ENCODE data around the gene GNPTAB. TPM values are rescaled to one million over a fixed set of nuclear protein-coding genes. Genes with fewer than 3 reads are reported as not detected.
"Not testable (repeated sequence)": the region's sequence is repeated elsewhere in the genome, so short reads cannot be mapped to it uniquely, and the experiment has no call there.

GNPTAB gene
- total RNA-seq, 1 donor from 2014 or later = 47.6 TPM

DNA sequence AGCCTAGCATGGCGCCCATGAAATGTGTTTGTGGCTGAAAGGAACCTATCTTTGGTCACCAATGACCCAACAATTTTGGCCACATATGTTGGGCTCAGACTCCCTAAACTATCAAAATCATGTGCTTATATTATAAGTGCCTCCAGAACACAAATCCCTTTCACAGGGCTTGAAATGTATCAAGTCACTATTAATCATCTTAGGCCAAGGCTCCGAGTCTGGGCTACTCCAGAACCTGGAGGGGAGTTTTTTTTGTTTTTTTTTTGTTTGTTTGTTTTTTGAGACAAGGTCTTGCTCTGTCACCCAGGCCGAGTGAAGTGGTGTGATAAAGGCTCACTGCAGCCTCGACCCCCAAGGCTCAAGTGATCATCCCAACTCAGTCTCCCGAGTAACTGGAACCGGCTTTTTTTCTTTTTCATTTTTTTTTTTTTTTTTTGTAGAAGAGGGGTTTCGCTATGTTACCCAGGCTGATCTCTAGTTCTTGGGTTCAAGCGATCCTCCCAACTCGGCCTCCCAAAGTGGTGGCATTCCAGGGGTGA is 45.6 kb upstream of the GNPTAB start:
- TF ChIP-seq, protein P1, sequence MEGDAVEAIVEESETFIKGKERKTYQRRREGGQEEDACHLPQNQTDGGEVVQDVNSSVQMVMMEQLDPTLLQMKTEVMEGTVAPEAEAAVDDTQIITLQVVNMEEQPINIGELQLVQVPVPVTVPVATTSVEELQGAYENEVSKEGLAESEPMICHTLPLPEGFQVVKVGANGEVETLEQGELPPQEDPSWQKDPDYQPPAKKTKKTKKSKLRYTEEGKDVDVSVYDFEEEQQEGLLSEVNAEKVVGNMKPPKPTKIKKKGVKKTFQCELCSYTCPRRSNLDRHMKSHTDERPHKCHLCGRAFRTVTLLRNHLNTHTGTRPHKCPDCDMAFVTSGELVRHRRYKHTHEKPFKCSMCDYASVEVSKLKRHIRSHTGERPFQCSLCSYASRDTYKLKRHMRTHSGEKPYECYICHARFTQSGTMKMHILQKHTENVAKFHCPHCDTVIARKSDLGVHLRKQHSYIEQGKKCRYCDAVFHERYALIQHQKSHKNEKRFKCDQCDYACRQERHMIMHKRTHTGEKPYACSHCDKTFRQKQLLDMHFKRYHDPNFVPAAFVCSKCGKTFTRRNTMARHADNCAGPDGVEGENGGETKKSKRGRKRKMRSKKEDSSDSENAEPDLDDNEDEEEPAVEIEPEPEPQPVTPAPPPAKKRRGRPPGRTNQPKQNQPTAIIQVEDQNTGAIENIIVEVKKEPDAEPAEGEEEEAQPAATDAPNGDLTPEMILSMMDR (IDR thresholded peaks at IDR 0.05; ENCODE audit: unreplicated experiment) = no peak
- Mint-ChIP-seq H3K9me3 (ENCODE audit: unreplicated experiment) (no peaks in the 10 kb centered on the region), H3K4me3 (ENCODE audit: unreplicated experiment) (peak overlapping the region; percentile 67), H3K27ac (ENCODE audit: unreplicated experiment) (peak overlapping the region; percentile 88), H3K27me3 (ENCODE audit: unreplicated experiment) (peaks cover 11% of the 10 kb centered on the region), H3K4me1 (ENCODE audit: unreplicated experiment) (peaks cover 25% of the 10 kb centered on the region), H3K36me3 (ENCODE audit: low read depth, unreplicated experiment) (peaks cover 1% of the 10 kb centered on the region)
- DNase-seq (ENCODE audit: low spot score) = no peak

DNA sequence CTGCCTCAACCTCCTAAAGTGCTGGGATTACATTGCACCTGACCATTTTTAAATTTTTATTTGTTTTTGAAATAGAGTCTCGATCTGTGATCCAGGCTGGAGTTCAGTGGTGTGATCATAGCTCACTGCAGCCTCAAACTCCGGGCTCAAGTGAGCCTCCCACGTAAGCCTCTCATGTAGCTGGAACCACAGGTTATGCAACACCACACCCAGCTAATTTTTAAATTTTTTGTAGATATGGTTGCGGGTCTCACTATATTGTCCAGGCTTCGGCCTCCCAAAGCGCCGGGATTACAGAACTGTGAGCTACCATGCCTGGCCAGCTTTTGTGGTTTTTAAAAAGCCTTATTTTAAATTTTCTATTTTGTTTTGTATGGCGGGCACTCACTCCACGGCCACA is 44.4 kb upstream of the GNPTAB start:
- TF ChIP-seq, protein P1 (IDR thresholded peaks at IDR 0.05; ENCODE audit: unreplicated experiment) = no peak
- H3K27ac Mint-ChIP-seq (ENCODE audit: unreplicated experiment) = peak overlapping the region; percentile 99
- peaks cover 25% of the 10 kb centered on the region for H3K4me1 Mint-ChIP-seq (ENCODE audit: unreplicated experiment)

DNA sequence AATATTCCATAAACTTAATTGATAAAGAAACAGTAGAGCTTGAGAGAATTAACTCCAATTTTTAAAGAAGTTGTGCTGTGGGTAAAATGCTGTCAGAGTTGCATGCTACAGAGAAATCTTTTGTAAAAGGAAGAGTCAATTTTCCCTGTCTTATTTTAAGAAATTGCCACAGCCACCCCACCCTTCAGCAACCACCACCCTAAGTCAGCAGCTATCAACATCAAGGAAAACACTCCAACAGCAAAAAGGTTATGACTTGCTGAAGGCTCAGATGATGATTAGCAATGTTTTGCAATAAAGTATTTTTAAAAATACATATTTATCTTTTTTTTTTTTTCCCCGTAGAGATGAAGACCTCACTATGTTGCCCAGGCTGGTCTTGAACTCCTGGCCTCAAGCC is 40.2 kb upstream of the GNPTAB start:
- Mint-ChIP-seq H3K4me1 (ENCODE audit: unreplicated experiment) (peaks cover 15% of the 10 kb centered on the region), H3K9me3 (ENCODE audit: unreplicated experiment) (no peaks in the 10 kb centered on the region), H3K4me3 (ENCODE audit: unreplicated experiment) (no peak overlapping the region), H3K36me3 (ENCODE audit: low read depth, unreplicated experiment) (no peaks in the 10 kb centered on the region), H3K27ac (ENCODE audit: unreplicated experiment) (no peak overlapping the region), H3K27me3 (ENCODE audit: unreplicated experiment) (peaks cover 2% of the 10 kb centered on the region)
- TF ChIP-seq, protein P1 (IDR thresholded peaks at IDR 0.05; ENCODE audit: unreplicated experiment) = no peak
- DNase-seq (ENCODE audit: low spot score) = no peak

More for the DNA sequence above, 44.4 kb upstream of the GNPTAB start:
- H3K36me3 Mint-ChIP-seq (ENCODE audit: low read depth, unreplicated experiment) = no peaks in the 10 kb centered on the region
- DNase-seq (ENCODE audit: low spot score) = no peak
- H3K27me3 Mint-ChIP-seq (ENCODE audit: unreplicated experiment) = peaks cover 10% of the 10 kb centered on the region
- H3K4me3 Mint-ChIP-seq (ENCODE audit: unreplicated experiment) = peak overlapping the region; percentile 37
- H3K9me3 Mint-ChIP-seq (ENCODE audit: unreplicated experiment) = no peaks in the 10 kb centered on the region

DNA sequence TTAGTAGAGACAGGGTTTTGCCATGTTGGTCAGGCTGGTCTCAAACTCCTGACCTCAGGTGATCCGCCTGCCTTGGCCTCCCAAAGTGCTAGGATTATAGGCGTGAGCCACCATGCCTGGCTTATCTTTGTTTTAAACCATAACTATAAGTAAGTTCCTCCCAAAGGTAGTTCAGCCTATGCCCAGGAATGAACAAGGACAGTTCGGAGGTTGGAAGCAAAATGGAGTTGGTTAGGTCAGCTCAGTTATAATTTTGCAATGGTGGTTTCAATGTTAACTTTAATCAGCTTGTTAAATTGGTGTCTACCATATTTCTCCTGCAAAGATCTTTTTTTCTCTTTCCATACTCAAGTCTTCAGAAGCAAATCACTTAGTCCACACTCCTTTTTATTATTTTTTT is 36.9 kb upstream of the GNPTAB start:
- H3K27ac Mint-ChIP-seq (ENCODE audit: unreplicated experiment); H3K27me3 Mint-ChIP-seq (ENCODE audit: unreplicated experiment); H3K9me3 Mint-ChIP-seq (ENCODE audit: unreplicated experiment); H3K36me3 Mint-ChIP-seq (ENCODE audit: low read depth, unreplicated experiment); H3K4me3 Mint-ChIP-seq (ENCODE audit: unreplicated experiment); DNase-seq (ENCODE audit: low spot score); H3K4me1 Mint-ChIP-seq (ENCODE audit: unreplicated experiment): not testable (repeated sequence)

DNA sequence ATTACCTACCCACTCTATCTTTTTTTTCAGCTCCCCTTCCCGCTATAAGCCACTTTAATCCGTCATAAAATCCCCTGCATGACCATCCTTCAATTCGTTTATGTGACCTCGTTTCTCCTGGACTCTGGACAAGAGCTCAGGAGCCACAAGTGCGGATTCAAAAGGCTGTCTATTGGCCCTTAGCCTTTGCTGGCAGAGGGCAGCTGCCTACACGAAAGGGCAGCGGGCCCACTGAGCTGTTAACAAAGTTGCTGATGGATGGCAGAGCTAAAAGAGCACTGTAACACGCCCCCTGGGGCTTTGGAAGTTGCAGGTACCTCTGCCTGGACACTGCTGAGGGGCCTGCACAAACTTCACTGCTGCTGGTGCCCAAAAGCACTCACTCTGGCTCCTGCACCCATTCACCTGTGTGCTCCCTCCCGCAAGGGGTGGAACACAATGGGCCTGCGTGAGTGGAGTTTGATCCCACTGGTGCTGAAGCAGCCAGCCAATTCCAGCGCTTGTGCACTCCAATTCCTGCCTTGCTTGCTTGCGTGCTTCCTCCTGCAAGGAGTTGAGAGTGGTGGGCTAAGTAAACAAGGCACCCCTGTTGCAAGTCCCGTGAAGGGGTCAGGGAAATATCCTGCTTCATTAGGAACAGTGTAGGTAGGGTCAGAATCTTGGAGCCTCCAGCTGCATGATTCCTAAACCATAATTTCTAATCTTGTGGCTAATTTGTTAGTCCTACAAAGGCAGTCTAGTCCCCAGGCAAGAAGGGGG is 36.0 kb upstream of the GNPTAB start:
- Mint-ChIP-seq H3K27ac (ENCODE audit: unreplicated experiment) (no peak overlapping the region), H3K27me3 (ENCODE audit: unreplicated experiment) (peaks cover 6% of the 10 kb centered on the region), H3K4me1 (ENCODE audit: unreplicated experiment) (peaks cover 6% of the 10 kb centered on the region), H3K36me3 (ENCODE audit: low read depth, unreplicated experiment) (no peaks in the 10 kb centered on the region), H3K9me3 (ENCODE audit: unreplicated experiment) (no peaks in the 10 kb centered on the region), H3K4me3 (ENCODE audit: unreplicated experiment) (no peak overlapping the region)
- TF ChIP-seq, protein P1 (IDR thresholded peaks at IDR 0.05; ENCODE audit: unreplicated experiment) = no peak
- no peak for DNase-seq (ENCODE audit: low spot score)

All from endothelial cell (in vitro differentiated cells).